T-cell (primary cell): ENCODE data around the gene LCP2. TPM values are rescaled to one million over a fixed set of nuclear protein-coding genes. Genes with fewer than 3 reads are reported as not detected.

Experiments used
- ATAC-seq, 4 experiments: fragments of 200-7000 bp in 3 of 4; fragments of 150-1000 bp in 1 of 4; cut with Tn5 transposase; replicated peaks in 1 of 4; 1 replicate in 3 of 4; 2 replicates in 1 of 4; pipeline ENCODE4 v1.10.0; 2021; ENCODE audit warnings: moderate library complexity in 3 of 4, mild to moderate bottlenecking in 2 of 4, moderate number of reproducible peaks in 1 of 4
- CTCF ChIA-PET, 2 donors: fragments of 300-600 bp; sonication (Branson Sonifier 250); formaldehyde crosslinking; loops; one replicate each; lab custom pipeline; 2022; ENCODE audit warnings: antibody characterized with exemption in 2 of 2; lab: Charles Lee
- POLR2A ChIA-PET, 2 donors: fragments of 300-600 bp; sonication (Branson Sonifier 250); formaldehyde crosslinking; loops; one replicate each; lab custom pipeline; 2022; ENCODE audit warnings: antibody characterized with exemption in 2 of 2; lab: Charles Lee
- DNase-seq, 35 experiments: peaks; one replicate each; pipeline versions ENCODE4 v3.0.0 to v3.0.0-alpha.2; 2013 to 2023
- H3K27ac ChIP-seq: one replicate; pipeline ENCODE4 v1.5.1; 2013; ENCODE audit warnings: low read length
- H3K27me3 ChIP-seq, 2 experiments: replicated peaks in 1 of 2; 1 replicate in 1 of 2; 2 replicates in 1 of 2; pipeline versions ENCODE4 v1.6.1 to v1.7.0; 2013; ENCODE audit warnings: low read length in 1 of 2, mixed read lengths in 1 of 2; ENCODE audit not compliant: control insufficient read depth in 2 of 2, insufficient read depth in 2 of 2; ENCODE audit errors: extremely low read depth in 1 of 2
- H3K36me3 ChIP-seq, 2 donors: 1 replicate in 1 of 2; 2 replicates in 1 of 2; pipeline versions ENCODE4 v1.6.1 to v1.7.0; 2013; ENCODE audit warnings: low read length in 1 of 2; ENCODE audit not compliant: control insufficient read depth in 2 of 2, insufficient read depth in 1 of 2; ENCODE audit errors: extremely low read depth in 1 of 2
- H3K4me1 ChIP-seq, 2 experiments: 1 replicate in 1 of 2; 2 replicates in 1 of 2; pipeline versions ENCODE4 v1.6.1 to v1.7.0; 2013; ENCODE audit warnings: low read length in 2 of 2, mixed read lengths in 1 of 2; ENCODE audit not compliant: insufficient read depth in 2 of 2, control insufficient read depth in 1 of 2; ENCODE audit errors: extremely low read depth in 1 of 2
- H3K4me3 ChIP-seq, 2 donors: 1 replicate in 1 of 2; 2 replicates in 1 of 2; pipeline versions ENCODE4 v1.5.1 to v1.7.0; 2013; ENCODE audit warnings: mild to moderate bottlenecking in 2 of 2, low read length in 1 of 2, moderate library complexity in 1 of 2; ENCODE audit not compliant: control insufficient read depth in 1 of 2; ENCODE audit errors: extremely low read depth in 1 of 2
- H3K9me3 ChIP-seq: 2 replicates; pipeline ENCODE4 v1.7.0; 2013
- H3K27ac Mint-ChIP-seq, 2 donors: one replicate each; pipeline ENCODE4 v1.8.0; 2020 to 2021; ENCODE audit warnings: mild to moderate bottlenecking in 2 of 2, mixed read lengths in 2 of 2
- H3K27me3 Mint-ChIP-seq, 2 donors: one replicate each; pipeline ENCODE4 v1.8.0; 2021 to 2022; ENCODE audit warnings: mixed read lengths in 2 of 2
- H3K36me3 Mint-ChIP-seq: one replicate; pipeline ENCODE4 v1.8.0; 2021; ENCODE audit warnings: mixed read lengths
- H3K4me1 Mint-ChIP-seq, 3 donors: one replicate each; pipeline ENCODE4 v1.8.0; 2020 to 2022; ENCODE audit warnings: mixed read lengths in 3 of 3, mild to moderate bottlenecking in 1 of 3
- H3K4me3 Mint-ChIP-seq, 3 donors: one replicate each; pipeline ENCODE4 v1.8.0; 2020 to 2022; ENCODE audit warnings: mild to moderate bottlenecking in 3 of 3, mixed read lengths in 3 of 3, moderate library complexity in 3 of 3
- H3K9me3 Mint-ChIP-seq, 3 donors: one replicate each; pipeline ENCODE4 v1.8.0; 2020 to 2022; ENCODE audit warnings: mixed read lengths in 3 of 3
- WGBS: methylation state at CpG from one replicate; pipeline ENCODE4 v1.1.5; 2013; ENCODE audit warnings: missing lambda C conversion rate; ENCODE audit not compliant: insufficient coverage; 5-methylcytosine and 5-hydroxymethylcytosine counted together
- total RNA-seq, 35 experiments: library from RNA in 6 of 35; stranded (reverse) in 6 of 35; fragments of 120-200 nt in 1 of 35; gene quantifications; one replicate each; pipeline versions ENCODE4 v1.2.1 to v1.2.4 and lab custom pipeline; 2013 to 2026

The LCP2 gene
- total RNA-seq, 5 donors from 2014 or later (not counting 1 experiment from before 2014, with no cell fraction given) = 355 to 394 (median 374) TPM

DNA sequence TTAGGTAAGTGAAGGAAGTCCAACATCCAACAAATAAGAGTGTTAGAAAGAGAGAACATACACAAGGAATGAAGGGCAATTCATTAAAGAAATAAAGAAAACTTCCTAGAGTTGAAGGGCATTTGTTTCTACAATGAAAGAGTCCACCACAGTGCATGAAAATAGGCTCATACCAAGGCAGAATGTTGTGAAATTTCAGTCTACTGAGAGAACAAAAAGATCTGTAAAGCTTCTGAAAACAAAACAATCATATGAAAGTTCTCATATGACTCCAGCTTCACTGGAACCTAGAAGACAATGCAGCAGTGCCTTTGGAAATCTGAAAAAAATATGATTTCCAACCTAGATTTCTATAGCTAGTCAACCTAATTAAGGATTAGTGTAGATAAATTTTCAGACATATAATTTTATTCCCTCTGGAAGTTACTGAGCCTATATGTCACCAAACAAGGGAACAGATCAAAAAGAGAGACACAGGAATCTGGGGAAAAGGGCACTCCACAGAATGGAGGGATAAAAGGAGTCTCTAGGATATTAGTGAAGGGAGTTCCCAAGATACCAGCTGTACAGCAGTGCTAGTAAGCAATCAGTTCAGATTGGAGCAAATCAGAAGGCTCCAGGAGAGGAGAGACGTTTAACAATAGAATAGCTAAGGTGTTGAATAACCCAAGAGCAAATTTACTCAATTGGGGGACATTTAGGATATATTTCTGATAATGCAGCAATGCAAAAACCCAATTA is 59.0 kb downstream of the LCP2 start:
- H3K4me3 ChIP-seq = no peak overlapping the region
- no peaks in the 10 kb centered on the region for H3K4me1 ChIP-seq
- POLR2A ChIA-PET = interaction anchor here (0.6 to 1.0 kb wide), 6 partner anchors 30 to 178 kb away, joined by 3 to 6 read pairs (median 4); no protein-coding TSS in a partner anchor
- H3K27ac ChIP-seq = no peak overlapping the region
- ATAC-seq (no peak), DNase-seq (no peak)
- CTCF ChIA-PET = interaction anchor here (1.0 to 1.4 kb wide), 3 partner anchors 13 to 100 kb away, joined by 3 to 7 read pairs (median 4); no protein-coding TSS in a partner anchor
- H3K36me3 ChIP-seq = no peaks in the 10 kb centered on the region
- no peaks in the 10 kb centered on the region for H3K27me3 Mint-ChIP-seq
- H3K27ac Mint-ChIP-seq = peak overlapping the region; percentile 40 to 55
- no peak overlapping the region for H3K4me3 Mint-ChIP-seq
- H3K9me3 ChIP-seq = no peaks in the 10 kb centered on the region
- no peaks in the 10 kb centered on the region for H3K27me3 ChIP-seq
- WGBS = no CpG with 5 or more reads among the region's 1 CpG
- peaks cover 3 to 26% (median 6%) of the 10 kb centered on the region in 3 donors for H3K4me1 Mint-ChIP-seq
- no peaks in the 10 kb centered on the region for H3K36me3 Mint-ChIP-seq
- no peaks in the 10 kb centered on the region for H3K9me3 Mint-ChIP-seq

DNA sequence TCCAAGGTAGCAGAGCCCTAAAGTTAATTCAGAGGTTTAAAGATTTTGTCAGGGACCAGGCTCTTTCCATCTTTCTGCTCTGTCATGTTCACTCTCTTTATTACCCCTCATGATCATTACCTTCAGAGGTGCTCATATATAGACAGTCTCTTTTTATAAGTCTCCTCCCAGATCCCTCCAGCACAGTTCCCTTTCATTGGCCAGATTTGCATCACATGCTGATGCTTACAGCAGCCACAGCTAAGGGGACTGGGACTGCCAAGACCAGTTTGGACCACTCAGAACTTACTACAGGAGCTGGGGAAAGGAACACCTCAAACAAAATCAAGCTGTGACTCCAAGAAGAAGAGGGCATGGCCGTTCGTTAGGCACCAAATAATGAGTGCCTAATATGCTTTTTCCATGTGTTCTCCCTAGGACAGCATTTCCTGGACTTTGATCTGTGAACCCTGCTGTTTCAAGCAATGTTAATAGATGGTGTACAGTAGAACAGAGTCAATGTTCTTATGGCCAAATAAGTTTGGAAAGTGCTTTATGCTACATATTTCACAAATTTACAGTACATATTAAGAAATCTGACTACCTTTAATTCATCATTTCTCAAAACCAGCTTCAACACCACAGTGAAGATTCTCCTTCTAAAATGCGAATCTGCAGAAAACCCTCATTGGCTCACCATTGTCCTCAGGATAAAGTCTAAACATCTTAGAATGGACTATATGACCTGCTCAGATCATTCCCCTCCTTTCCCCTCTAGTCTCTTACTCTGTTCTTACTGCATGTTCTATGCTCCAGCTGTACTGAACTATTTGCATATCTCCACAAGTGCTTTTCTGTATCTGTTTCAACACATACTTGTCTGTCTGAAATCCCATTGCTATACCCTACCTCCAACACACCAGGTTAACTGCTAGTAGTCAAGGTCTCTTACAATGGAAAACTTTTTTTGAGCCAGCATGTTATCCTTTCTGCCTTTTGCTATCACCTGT is 61.4 kb downstream of the LCP2 start:
- CTCF ChIA-PET = interaction anchor here in 1 of 2 donors (1.0 kb wide), 2 partner anchors 10 to 26 kb away, joined by 5 to 6 read pairs; no protein-coding TSS in a partner anchor
- H3K9me3 Mint-ChIP-seq = no peaks in the 10 kb centered on the region
- Histone ChIP-seq H3K36me3 (no peaks in the 10 kb centered on the region), H3K4me1 (no peaks in the 10 kb centered on the region), H3K9me3 (no peaks in the 10 kb centered on the region), H3K27me3 (no peaks in the 10 kb centered on the region), H3K4me3 (no peak overlapping the region), H3K27ac (no peak overlapping the region)
- peak overlapping the region in 1 of 2 donors; percentile 75 for H3K27ac Mint-ChIP-seq
- POLR2A ChIA-PET = no interaction called here
- 75% methylated on average over 1 of the region's 3 CpGs for WGBS
- H3K36me3 Mint-ChIP-seq = no peaks in the 10 kb centered on the region
- no peak overlapping the region for H3K4me3 Mint-ChIP-seq
- H3K27me3 Mint-ChIP-seq = no peaks in the 10 kb centered on the region
- no peak for DNase-seq
- H3K4me1 Mint-ChIP-seq = peaks cover 3 to 26% (median 6%) of the 10 kb centered on the region in 3 donors
- ATAC-seq = no peak

DNA sequence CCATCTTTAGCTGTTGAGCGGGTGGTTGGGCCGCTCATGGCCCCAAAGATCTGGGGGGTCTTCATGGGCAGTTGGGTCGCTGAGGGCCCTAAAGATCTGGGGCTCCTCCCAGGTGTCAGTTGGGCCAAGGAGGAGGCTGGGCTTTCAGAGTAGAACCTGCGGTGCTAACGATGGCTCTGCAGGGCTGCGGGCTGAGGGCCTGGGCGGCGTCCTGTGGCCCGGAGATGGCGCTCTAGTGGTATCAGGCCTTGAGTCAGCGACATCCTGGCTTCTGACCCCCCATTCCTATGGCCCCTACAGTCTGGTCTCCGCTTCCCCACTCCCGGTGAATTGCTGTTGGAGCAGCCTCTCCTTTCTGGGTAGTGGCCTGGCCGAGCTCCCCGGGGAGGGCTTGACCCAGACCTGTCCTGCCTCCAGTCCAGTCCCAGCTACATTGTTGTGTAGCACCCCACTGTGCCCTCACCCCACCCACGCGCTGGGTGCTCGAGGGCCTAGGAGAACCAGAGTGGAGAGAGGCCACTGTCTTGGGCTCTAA is 64.2 kb downstream of the LCP2 start:
- Mint-ChIP-seq H3K27me3 (no peaks in the 10 kb centered on the region), H3K4me3 (no peak overlapping the region), H3K4me1 (peaks cover 3 to 19% (median 5%) of the 10 kb centered on the region in 3 donors), H3K36me3 (no peaks in the 10 kb centered on the region), H3K27ac (no peak overlapping the region), H3K9me3 (no peaks in the 10 kb centered on the region)
- Histone ChIP-seq H3K4me3 (no peak overlapping the region), H3K27me3 (no peaks in the 10 kb centered on the region), H3K9me3 (no peaks in the 10 kb centered on the region), H3K36me3 (no peaks in the 10 kb centered on the region), H3K4me1 (no peaks in the 10 kb centered on the region), H3K27ac (no peak overlapping the region)
- DNase-seq = no peak
- CTCF ChIA-PET = no interaction called here
- POLR2A ChIA-PET = no interaction called here
- WGBS = 96% methylated on average over 15 of the region's 18 CpGs
- ATAC-seq = no peak

GRCh38 chr5:170232786-170233185 is 64.8 kb downstream of the LCP2 start, which contains the start of gene C5orf58:
Gene C5orf58, plus strand, starts transcription at chr5:170232985. Its CDS starts 1,992 bp downstream, at chr5:170234977.
- Mint-ChIP-seq H3K9me3 (no peaks in the 10 kb centered on the region), H3K27me3 (no peaks in the 10 kb centered on the region), H3K27ac (no peak within 1 kb of the TSS), H3K4me3 (no peak within 1 kb of the TSS), H3K4me1 (peaks cover 2 to 14% (median 3%) of the 10 kb centered on the region in 3 donors), H3K36me3 (no peaks in the 10 kb centered on the region)
- Histone ChIP-seq H3K27me3 (no peaks in the 10 kb centered on the region), H3K9me3 (no peaks in the 10 kb centered on the region), H3K4me1 (no peaks in the 10 kb centered on the region), H3K4me3 (no peak within 1 kb of the TSS), H3K36me3 (no peaks in the 10 kb centered on the region), H3K27ac (no peak within 1 kb of the TSS)
- ChIA-PET CTCF (no interaction called here), POLR2A (no interaction called here)
- no peak for DNase-seq
- WGBS = 98% methylated on average over 16 of the region's 27 CpGs
- ATAC-seq = no peak

GRCh38 chr5:170228762-170229435 is 68.7 kb downstream of the LCP2 start:
- no peaks in the 10 kb centered on the region for H3K27me3 Mint-ChIP-seq
- Histone ChIP-seq H3K4me3 (no peak overlapping the region), H3K36me3 (no peaks in the 10 kb centered on the region), H3K9me3 (no peaks in the 10 kb centered on the region), H3K27me3 (no peaks in the 10 kb centered on the region), H3K4me1 (peaks cover 0 to 5% of the 10 kb centered on the region in 2 experiments), H3K27ac (no peak overlapping the region)
- H3K4me1 Mint-ChIP-seq = peaks cover 4 to 13% (median 4%) of the 10 kb centered on the region in 3 donors
- H3K27ac Mint-ChIP-seq = no peak overlapping the region
- DNase-seq (no peak), ATAC-seq (no peak)
- ChIA-PET POLR2A (no interaction called here), CTCF (interaction anchor here in 1 of 2 donors (1.8 to 4.6 kb wide), 2 partner anchors 110 to 190 kb away, joined by 3 to 42 read pairs; no protein-coding TSS in a partner anchor)
- WGBS = 100% methylated on average over 1 of the region's 6 CpGs
- H3K36me3 Mint-ChIP-seq = no peaks in the 10 kb centered on the region
- H3K9me3 Mint-ChIP-seq = no peaks in the 10 kb centered on the region
- no peak overlapping the region for H3K4me3 Mint-ChIP-seq
